ENCODE results near the gene ELOA.
"Not testable (repeated sequence)": the region's sequence is repeated elsewhere in the genome, so short reads cannot be mapped to it uniquely, and the experiment has no call there.

Gene ELOA

GRCh38 chr1:23736437-23737134 lies 6.7 kb upstream of the ELOA start:
- DNase-seq: no peak

- DNase-seq: no peak
Measured at GRCh38 chr1:23741609-23742008, 1.7 kb upstream of the ELOA start.

DNA sequence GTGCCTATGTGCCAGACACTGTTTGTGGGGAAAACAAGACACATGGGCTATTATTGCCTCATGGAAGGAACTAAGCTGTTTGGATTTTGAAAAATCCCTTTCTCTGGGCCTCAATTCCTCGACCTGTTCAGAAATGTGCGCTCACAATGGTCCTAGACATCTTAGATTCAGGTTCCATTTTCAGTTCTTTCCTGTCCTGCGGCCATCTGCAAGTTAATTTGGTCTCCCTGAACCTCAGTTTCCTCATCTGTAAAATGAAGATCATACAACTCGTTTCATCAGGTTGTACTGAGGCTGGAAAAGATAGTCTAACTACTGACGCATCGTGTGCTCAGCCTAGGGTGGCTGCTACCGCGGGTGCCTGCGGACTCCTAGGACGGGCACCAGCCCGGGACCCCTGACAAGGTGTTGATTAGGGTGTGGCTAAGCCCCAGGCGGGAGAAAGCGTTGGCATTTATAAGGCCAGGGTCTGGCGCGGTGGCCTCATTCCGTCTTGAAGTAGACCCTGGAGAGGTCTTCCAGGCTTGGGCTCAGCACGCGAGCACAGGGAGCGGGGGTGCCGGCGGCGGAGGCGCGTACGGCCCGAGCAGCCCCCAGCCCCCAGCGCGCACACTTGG lies 493 bp upstream of the ELOA start:
- DNase-seq: peak in 1 of 2 experiments; percentile 53

- peak; percentile 11 to 49 for DNase-seq
Measured at GRCh38 chr1:23745515-23745914, 2.2 kb downstream of the ELOA start.

DNA sequence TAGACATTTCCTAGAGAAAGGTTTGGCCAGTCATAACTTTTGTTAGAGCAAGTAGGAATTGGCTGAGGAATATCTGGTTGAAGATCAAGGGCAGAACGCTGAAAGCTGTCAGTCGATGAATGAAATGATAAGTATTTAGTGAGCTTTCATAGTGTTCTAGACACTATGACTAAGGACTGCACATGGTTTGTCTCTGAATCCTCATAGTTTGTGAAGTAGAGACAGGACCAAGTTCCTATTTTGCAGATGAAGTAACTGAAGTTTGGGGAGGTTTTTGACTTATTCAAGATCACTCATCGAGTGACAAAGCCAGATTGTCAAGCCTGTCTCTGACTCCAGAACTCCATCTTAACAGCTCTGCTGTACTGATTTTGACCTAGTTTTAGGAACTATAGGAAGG lies 4.7 kb downstream of the ELOA start:
- no peak for DNase-seq

- peak; percentile 48 to 69 for DNase-seq
Measured at GRCh38 chr1:23751050-23751814, 8.0 kb downstream of the ELOA start.

GRCh38 chr1:23751815-23752200 lies 8.5 kb downstream of the ELOA start:
- no peak for DNase-seq

DNA sequence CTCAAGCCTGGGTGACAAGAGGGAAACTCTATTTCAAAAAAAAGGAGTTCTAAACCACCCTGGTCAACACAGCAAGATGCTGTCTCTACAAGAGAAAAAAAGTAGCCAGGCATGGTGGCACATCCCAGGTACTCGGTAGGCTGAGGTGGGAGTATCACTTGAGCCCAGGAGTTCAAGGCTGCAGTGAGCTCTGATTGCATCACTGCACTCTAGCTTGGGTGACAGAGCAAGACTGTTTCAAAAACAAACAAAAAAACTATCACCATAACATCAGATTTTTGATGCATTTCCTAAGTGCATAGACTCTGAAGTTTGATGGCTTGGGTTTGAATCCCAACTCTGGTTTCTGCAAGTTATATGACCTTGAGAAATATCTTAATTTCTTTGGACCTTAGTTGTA lies 9.6 kb downstream of the ELOA start:
- no peak for DNase-seq

DNA sequence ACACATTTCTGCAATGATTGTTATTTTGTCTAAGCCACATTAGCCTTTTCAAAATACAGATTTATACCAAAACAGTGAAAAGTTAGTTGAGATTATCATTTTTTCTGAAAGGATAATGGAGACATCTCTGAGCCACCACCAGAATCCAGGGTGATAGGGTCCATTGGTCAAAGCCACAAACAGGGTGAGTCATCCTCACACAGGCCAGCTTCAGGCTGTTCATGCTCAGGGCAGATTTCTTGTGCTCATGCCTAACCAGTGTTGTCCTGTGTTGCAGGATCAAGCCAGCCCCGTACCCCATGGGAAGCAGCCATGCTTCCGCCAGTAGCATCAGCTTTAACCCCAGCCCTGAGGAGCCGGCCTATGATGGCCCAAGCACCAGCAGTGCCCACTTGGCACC lies 13.4 kb downstream of the ELOA start:
- DNase-seq: no peak

- DNase-seq: no peak
Measured at GRCh38 chr1:23757812-23758211, 14.5 kb downstream of the ELOA start.

DNA sequence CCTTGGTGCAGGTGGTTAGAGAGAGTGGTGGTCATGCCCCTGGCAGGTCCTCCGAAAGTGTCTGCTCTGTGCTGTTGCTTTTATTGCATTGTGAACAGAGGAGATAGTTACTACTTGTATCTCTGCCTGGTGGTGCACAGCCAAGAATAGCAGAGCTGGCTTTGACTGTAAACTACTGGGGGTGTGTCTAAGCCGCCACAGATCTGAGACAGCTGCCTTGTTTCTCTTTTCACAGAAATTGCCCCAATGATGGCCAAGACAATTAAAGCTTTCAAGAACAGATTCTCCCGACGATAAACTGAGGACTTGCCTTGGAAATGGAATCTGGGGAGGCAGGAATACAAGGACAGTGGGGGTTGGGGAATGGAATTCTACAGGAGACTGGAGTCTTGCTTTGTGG lies 16.0 kb downstream of the ELOA start:
- DNase-seq: no peak

DNA sequence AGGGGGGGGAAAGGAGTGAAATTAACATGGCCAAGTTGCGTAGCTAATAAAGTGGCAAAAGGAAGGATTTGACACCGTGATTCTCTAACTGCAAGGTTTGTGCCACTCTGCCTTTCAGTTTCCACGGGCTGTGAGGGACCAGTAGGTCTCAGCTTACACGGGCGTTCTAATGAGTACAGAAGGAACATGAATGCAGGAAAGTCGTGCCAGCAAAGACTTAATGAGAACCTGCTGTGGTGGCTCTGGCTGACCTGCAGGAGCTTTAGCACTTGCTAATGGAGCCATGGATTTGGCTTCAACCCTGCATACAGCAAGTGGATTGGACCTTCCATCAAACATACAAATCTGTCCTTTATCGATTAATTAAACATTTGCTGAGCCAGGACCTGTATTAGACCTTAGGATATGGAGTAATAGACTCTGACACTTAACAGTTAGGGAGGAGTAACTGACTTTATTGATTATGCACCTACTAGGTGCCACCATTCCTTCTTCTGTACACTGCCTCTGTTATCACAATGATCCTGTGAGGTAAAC lies 19.8 kb downstream of the ELOA start:
- no peak for DNase-seq

DNA sequence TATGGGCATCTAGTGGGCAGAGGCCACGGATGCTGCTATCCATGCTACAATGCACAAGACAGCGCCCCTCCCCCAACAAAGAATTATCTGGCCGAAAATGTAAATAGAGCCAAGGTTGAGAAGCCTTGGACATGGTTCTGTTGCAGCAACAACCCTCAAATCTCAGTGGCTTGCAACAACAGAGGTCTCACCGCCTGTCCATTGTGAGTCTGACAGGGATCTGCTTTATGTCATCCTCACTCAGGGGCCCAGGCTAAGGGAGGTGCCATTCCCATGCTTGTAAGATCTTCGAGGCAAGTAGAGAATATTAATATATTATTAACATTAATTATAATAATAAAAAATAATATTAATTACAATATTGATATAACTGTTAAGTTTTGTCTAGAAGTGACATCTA lies 25.5 kb downstream of the ELOA start:
- DNase-seq: no peak

DNA sequence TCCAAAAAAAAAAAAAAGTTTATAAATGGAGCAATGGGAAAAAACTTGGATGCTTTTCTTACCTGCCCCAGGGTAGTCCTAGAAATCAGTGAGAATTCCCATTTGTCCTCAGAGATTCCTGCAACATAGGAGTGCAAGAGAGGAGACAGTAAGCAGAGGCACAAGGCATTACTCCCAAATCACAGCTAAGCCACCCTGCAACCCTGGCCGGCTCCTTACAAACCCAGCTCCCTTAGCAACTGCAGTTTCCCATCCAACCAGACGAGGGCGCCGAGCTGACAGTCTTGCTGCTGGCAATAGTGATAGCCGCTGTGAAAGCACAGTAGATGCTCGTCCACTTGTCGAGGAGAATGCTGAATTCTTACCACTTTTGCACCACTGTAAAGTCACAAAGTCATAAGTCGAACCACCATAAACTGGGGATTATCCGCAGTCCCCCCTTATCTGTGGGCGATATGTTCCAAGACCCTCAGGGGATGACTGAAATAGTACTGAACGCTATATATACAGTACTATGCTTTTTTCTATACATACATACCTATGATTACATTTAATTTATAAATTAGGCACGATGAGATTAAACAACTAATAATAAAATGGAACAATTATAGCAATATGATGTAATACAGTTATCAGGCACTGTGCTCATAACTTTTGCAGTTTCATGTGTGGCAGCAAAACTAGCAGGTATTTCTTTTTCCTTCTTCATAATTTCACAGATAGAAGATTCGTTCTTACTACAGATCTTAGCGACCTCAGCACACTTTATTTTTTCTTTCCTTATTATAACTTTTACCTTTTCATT lies 29.0 kb downstream of the ELOA start:
- peak; percentile 82 to 86 for DNase-seq

DNA sequence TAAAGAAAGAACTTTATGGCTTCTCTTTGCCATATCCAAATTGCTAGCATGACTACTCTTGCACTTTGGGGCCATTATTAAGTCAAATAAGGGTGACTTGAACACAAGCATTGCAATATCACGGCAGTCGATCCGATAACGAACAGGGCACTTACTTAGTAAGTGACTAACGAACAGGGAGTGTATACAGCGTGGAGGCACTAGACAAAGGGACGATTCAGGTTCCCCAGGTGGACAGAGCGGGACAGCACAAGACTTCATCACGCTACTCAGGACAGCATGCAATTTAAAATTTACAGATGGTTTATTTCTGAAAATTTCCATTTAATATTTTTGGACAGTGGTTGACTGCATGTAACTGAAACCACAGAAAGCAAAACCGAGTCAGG lies 29.6 kb downstream of the ELOA start:
- no peak for DNase-seq

GRCh38 chr1:23774174-23774880 lies 31.1 kb downstream of the ELOA start:
- DNase-seq: no peak

DNA sequence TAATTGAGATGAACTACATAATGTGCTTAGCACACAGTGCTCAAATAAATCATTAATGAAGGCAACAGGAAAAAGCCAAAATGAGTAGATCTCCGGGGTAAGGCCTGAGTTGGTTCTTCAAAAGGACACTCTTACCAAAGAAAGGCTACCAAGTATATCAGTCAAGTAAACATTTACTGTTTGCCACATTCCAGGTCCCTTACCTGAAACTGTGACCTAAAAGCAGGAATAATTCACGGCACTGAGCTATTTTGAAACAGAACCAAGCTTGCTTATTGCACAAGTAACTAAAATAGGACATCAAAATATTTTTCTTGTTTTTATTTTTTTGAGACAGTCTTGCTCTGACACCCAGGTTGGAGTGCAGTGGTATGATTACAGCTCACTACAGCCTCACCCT lies 32.9 kb downstream of the ELOA start:
- DNase-seq: no peak

DNA sequence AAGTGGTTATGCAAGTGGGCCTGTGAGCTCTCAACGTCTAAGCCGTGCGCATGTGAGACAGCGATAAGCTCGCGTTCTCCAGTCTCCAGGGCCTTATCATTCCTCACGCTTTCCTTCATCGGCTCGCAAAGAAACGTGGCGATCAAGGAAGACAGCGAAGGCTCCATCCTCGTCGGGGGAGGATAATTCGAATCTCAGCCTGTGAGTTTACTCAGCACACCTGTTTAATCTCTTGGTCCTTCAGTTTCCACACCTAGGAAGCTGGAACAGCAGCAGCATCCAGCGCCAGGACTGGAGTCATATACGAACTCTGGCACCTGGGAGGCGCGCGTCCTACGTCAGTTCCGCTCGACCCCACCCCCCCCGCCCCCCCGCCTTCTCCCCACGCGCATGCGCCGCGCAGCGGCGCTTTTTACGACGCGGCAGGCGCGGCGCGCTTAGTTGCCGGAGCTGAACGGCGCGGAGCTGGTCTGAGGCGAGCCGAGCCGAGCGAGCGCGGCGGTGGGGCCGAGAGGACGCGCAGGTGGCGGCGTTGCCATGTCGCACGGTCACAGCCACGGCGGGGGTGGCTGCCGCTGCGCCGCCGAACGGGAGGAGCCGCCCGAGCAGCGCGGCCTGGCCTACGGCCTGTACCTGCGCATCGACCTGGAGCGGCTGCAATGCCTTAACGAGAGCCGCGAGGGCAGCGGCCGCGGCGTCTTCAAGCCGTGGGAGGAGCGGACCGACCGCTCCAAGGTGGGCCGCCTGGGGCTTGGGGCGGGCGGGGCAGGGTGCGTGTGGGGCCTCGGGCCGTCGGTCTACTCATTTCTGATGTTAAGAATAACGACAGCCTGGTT lies 34.9 kb downstream of the ELOA start, which contains the start of gene PITHD1:
TSS of gene PITHD1 (plus strand) at position 440 of the 836 bp plus-strand sequence. CDS start at position 538, 98 bp downstream.
- DNase-seq: peak; percentile 88 to 93

- no peak for DNase-seq
Measured at GRCh38 chr1:23779826-23780371, 36.6 kb downstream of the ELOA start.

GRCh38 chr1:23783141-23783540 lies 39.9 kb downstream of the ELOA start:
- not testable (repeated sequence) for DNase-seq

- no peak for DNase-seq
Measured at GRCh38 chr1:23784846-23785245, 41.6 kb downstream of the ELOA start.

All from NCI-H2081 (cell line).